NCI-H460 (cell line): Measurements from ENCODE around the gene DEPDC4. TPM values are rescaled to one million over a fixed set of nuclear protein-coding genes. Genes with fewer than 3 reads are reported as not detected.
"Not testable (repeated sequence)": the region's sequence is repeated elsewhere in the genome, so short reads cannot be mapped to it uniquely, and the experiment has no call there.

Source experiments
- DNase-seq: peaks from one replicate; pipeline ENCODE4 v3.0.0-alpha.2; 2016; ENCODE audit warnings: low read depth; ENCODE audit errors: extremely low read depth
- total RNA-seq: library from RNA; depleted of rRNA; stranded (reverse); fragments of >200 nt; shearing (Covaris generic); gene quantifications from 2 replicates; pipeline ENCODE4 v1.2.3, GENCODE V29; 2014

The DEPDC4 gene
- total RNA-seq, 1 experiment from 2014 or later, result 3.3 TPM

DNA sequence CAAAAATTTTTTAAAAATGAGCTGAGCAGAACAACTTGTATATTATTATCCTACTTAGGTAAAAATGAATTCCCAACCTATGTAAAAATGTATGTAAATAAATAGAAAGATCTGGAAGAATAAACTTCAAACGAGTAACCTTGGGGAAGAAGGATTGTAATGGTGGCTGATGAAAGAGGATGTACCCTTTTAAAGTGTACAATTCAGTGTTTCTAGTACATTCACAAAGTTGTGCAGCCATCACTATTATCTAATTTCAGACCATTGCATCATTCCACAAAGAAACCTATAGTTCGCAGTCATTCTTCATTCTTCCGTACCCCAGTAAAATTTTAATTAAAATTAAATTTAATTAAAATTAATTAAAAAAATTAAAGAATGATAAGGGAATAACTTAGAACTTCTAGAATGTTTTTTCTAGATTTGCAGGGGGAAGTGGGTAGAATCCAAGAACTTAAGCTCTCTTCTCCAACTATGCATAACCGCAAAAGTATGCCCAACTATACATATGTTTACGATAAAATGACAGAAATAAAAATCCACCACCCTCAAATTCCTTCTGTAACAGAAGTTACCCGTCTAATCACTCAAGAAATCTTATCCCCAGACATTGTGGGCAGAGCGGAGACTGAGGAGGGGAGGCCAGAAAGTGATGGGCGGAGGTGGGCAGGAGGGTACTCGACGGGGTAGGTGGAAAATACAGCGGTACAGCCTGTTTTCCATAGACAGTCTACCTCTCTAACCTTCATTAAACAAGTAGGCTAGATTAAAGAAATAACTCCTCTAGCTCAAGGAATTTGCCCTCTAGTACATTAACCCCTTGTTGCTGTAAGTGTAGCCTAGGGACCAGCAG, 921 bp downstream of the DEPDC4 start:
- no peak for DNase-seq

DNA sequence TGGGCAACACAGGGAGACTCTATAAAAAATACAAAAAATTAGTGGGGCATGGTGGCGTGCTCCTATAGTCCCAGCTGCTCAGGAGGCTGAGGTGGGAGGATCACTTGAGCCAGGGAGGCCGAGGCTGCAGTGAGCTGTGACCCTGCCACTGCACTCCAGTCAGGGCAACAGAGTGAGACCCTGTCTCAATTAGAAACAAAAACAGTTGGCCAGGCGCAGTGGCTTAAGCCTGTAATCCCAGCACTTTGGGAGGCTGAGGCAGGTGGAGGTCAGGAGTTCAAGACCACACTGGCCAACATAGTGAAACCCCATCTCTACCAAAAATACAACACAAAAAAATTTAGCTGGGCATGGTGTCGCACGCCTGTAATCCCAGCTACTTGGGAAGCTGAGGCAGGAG, 1.8 kb downstream of the DEPDC4 start:
- DNase-seq, result not testable (repeated sequence)

DNA sequence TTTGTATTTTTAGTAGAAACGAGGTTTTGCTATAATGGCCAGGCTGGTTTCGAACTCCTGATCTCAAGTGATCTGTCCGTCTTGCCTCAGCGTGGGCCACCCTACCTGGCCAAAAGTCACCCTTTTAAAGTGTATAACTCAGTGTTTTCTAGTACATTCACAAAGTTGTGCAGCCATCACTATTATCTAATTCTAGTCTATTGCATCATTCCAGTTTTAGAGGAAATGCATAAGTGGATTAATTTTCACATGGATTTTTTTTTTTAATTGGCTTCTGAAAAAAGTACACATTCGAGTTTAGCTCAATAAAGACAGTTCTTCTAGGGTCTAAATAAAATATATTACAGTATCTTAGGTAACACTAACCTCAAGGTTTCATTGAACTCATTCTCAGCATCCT, 3.7 kb downstream of the DEPDC4 start:
- DNase-seq, result no peak

DNA sequence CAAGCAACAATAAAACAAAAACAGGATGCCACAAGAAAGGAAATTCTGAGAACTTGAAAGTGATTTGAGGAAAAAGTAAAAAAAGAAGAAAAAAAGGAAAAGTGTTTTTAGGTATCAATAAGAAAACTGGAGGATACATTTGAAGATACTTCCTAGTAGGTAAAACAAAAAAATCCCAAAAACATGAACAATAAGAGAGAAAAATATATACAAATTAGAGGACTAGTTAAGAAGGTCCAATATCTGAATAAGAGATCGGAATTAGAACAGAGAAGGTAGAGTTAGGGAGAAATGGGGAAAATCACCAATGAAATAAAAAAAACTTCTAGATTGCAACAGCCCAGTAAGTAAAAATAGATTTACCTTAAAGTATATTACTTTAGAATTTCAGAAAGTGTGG, 8.8 kb downstream of the DEPDC4 start:
- DNase-seq, result no peak

GRCh38 chr12:100254876-100255275, 12.0 kb downstream of the DEPDC4 start:
- DNase-seq, result no peak

DNA sequence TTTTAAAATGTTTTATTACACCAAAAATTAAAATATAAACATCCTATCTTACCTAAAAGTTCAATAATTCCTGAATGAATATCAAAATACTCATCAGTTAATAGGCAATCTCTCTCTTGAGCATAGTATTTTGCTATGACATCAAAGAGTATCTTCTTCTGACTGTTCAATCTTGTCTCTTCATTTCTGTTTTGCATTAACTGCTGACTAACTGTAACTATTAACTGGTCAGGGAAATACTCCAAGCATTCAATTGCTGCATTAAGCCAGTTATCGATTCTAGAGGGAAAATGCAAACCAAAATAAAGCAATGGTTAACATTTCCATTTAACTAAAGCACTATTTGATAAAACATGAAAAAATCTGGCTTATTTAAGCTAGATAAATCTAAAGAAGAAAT, 13.4 kb downstream of the DEPDC4 start:
- DNase-seq, result no peak

DNA sequence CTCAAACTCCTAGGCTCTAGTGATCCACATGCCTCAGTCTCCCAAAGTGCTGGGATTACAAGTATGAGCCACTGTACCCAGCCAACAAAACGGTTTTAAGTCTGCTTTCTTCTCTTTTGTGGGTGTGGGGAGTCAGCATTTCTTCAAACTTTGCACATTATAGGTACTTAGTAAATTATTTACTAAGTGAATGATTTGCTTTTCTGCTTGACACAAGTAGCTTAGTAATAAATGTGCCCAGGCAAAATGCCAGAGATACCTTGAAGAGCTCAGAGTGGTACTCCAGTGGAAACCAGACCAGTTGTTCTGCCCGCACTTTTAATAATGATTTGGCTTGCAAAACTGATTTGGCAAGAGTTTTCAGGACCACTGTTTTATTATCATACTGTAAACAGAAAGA, 15.0 kb downstream of the DEPDC4 start:
- no peak for DNase-seq

DNA sequence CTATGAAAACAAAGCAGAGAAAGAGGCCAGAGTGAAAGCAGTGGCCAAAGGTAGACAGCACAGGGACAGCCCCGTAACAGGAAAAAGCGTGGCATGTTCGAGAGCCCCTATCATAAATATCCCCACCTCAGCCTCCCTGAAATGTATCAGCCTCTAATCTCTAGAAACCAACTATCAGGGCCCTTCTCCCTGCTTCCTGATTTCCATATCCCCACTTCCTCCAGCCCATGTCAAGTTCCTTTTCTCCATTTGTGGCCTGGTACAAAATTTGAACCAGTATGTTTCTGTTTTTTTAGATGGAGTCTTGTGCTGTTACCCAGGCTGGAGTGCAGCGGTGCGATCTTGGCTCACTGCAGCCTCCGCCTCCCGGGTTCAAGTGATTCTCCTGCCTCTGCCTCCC, 16.9 kb downstream of the DEPDC4 start:
- no peak for DNase-seq

- DNase-seq, result no peak
Measured at GRCh38 chr12:100248886-100249285, 18.0 kb downstream of the DEPDC4 start.

GRCh38 chr12:100247765-100248164, 19.1 kb downstream of the DEPDC4 start:
- DNase-seq, result no peak

DNA sequence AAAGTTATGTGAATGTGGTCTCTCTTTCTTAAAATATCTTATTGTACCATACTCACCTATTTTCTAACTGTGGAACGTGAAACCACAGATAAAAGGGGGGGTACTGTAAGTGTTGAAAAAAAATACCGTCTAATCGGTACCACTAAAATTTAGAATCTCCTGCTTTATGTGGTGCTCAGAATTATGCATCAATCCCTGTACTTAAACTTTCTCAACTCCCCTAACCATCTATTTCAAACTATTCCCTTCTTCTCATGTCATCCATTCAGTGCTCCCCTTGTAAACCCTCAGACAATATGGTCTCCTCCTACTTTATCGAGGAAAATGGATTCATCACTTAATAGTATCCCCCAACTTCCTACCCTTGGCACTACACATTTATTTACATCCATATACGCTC, 23.7 kb downstream of the DEPDC4 start:
- DNase-seq, result no peak

DNA sequence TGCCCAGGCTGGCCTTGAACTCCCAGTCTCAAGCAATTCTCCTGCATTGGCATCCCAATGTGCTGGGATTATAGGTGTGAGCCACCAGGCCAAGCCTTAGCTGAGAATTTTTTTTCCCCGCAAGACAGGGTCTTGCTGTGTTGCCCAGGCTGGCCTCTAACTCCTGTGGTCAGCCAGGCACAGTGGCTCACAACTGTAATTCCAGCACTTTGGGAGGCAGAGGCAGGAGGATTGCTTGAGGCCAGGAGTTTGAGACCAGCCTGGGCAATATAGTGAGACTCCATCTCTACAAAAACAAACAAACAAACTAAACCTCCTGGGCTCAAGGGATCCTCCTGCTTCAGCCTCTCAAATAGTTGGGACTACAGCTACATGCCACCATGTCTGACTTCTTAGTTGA, 27.3 kb downstream of the DEPDC4 start:
- DNase-seq, result no peak

- DNase-seq, result no peak
Measured at GRCh38 chr12:100238801-100239200, 28.1 kb downstream of the DEPDC4 start.

DNA sequence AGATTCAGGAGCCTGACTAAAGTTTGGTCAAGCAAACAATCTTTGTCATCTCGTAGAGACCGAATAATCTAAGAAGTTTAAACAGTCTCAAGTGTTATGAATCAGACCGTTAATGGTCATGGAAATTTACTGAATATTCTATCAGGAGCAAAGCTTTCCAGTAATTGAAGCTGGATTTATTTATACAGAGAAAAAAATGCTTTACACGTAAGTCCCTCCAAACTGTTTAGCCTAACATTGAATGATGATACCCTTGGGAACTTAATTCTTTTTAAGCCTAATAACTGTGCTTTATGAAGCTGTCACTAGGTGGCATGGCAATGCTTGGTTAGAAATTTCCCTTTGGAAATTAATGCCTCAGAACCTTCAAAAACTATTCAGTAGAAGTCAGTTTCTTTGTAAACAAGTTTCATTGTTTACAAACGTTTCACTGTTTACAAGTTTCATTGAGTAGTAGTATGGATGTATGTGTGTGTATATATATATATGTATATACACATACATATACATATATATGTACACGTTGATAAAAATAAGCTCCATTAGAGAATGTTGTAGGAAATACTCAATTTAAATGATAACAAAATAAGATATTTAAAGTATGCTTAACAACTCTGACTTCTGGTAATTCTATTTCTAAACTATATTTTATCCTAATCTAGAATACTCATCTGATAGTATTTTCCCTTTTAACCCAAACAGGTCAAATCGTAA, 32.1 kb downstream of the DEPDC4 start:
- peak; percentile 42 for DNase-seq

DNA sequence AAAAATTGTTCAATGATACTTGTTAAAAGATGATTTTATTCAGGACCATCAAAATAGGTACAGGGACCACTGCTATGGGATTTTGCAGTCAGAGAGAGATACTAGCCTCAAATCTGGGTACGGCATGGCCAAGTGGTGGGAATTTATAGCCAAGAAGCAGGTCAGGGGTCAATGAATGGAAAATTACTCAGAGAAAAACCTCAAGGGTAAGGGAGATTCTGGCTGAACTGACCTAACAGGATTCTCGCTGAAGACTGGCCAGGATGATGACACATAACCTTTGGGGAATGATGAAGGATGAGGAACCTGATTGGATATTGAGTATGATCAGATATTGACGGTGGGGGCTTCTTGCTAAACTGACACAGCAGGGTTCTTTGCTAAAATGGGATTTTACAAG, 32.7 kb downstream of the DEPDC4 start:
- no peak for DNase-seq

GRCh38 chr12:100231873-100232272, 35.0 kb downstream of the DEPDC4 start:
- not testable (repeated sequence) for DNase-seq

DNA sequence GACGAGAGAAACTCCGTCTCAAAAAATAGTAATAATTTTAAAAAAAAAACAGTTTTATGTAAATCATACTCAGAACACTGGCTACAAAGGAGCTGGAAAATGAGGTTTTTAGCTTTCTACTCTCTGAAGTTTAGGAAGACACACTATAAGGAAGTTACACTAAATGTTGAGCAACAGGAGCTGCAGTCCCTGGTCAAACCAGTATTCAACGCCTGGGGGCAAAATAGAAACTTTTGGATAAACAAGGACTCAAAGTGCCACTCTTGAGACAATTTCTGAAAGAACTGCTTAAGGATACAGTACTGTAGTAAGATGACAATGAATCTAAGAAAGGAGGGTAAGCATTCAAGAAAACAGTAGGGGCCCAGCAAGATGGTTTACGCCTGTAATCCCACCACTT, 37.0 kb downstream of the DEPDC4 start:
- DNase-seq, result no peak

DNA sequence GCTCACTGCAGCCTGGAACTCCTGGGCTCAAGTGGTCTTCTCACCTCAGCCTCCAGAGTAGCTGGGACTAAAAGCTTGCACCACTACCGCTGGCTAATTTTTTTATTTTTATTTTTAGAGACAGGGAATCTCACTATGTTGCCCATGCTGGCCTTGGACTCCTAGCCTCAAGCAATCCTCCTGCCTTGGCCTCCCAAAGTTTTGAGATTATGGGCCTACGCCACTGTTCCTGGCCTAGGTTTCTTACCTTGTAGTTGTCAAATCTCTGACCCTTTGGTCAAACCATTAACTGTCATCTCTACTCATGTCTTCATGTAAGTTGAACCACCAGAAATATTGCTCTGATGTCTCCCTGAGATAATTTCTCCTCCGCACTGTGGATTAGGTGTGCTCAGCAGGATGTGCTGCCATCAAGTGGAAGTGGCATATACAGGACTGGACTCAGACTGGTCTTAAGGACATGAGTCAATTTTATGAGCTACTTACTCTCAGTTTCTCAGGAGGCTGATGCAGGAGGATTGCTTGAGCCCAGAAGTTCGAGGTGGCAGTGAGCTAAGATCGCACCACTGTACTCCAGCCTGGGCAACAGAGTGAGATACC, 37.7 kb downstream of the DEPDC4 start:
- peak; percentile 21 for DNase-seq

GRCh38 chr12:100225491-100225890, 41.4 kb downstream of the DEPDC4 start:
- DNase-seq, result no peak

DNA sequence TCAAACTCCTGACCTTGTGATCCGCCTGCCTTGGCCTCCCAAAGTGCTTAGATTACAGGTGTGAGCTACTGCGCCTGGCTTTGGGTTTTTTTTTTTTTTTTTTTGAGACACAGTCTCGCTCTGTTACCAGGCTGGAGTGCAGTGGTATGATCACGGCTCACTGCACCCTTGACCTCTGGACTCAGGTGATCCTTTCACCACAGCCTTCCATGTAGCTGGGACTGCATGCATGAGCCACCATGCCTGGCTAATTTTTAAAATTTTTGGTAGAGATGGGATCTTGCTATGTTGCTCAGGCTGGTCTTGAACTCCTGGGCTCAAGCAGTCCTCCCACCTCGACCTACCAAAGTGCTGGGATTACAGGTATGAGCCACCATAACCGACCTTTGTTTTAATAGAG, 44.7 kb downstream of the DEPDC4 start:
- not testable (repeated sequence) for DNase-seq

DNA sequence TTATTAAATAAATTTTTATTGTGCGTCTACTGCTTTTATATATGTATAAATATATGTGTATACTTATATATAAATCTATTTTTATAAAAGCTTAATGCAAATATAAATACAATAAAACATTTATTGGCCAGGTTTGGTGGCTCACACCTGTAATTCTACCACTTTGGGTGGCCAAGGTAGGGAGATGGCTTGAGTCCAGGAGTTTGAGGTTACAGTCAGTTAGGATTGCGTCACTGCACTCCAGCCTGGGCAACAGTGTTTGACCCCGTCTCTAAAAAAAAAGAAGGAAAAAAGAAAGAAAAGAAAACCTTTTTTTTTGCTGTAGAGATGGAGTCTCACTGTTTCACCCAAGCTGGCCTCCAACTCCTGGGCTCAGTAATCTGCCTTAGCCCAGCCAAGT, 45.4 kb downstream of the DEPDC4 start:
- no peak for DNase-seq
